Immature natural killer cell (primary cell): ENCODE data around the gene TLK1. TPM values are rescaled to one million over a fixed set of nuclear protein-coding genes. Genes with fewer than 3 reads are reported as not detected.

Experiments used
- DNase-seq, 3 donors: peaks; one replicate each; pipeline ENCODE4 v3.0.0; 2022; ENCODE audit warnings: mixed read lengths in 1 of 3
- H3K27ac Mint-ChIP-seq, 6 donors: one replicate each; pipeline ENCODE4 v1.8.0; 2020; ENCODE audit warnings: mixed read lengths in 6 of 6, mild to moderate bottlenecking in 5 of 6, inconsistent platforms in 4 of 6, moderate library complexity in 3 of 6
- H3K27me3 Mint-ChIP-seq, 3 donors: one replicate each; pipeline ENCODE4 v1.8.0; 2020 to 2021; ENCODE audit warnings: low read depth in 3 of 3, mild to moderate bottlenecking in 3 of 3, mixed read lengths in 3 of 3, moderate library complexity in 3 of 3, inconsistent platforms in 1 of 3
- H3K36me3 Mint-ChIP-seq, 3 donors: one replicate each; pipeline ENCODE4 v1.8.0; 2020; ENCODE audit warnings: mixed read lengths in 3 of 3, inconsistent platforms in 2 of 3, mild to moderate bottlenecking in 2 of 3
- H3K4me1 Mint-ChIP-seq, 2 donors: one replicate each; pipeline ENCODE4 v1.8.0; 2020; ENCODE audit warnings: inconsistent platforms in 2 of 2, mild to moderate bottlenecking in 2 of 2, mixed read lengths in 2 of 2, moderate library complexity in 1 of 2
- H3K4me3 Mint-ChIP-seq, 5 donors: one replicate each; pipeline ENCODE4 v1.8.0; 2020; ENCODE audit warnings: mild to moderate bottlenecking in 5 of 5, mixed read lengths in 5 of 5, inconsistent platforms in 3 of 5, moderate library complexity in 3 of 5
- H3K9me3 Mint-ChIP-seq, 6 donors: one replicate each; pipeline ENCODE4 v1.8.0; 2020; ENCODE audit warnings: mild to moderate bottlenecking in 6 of 6, mixed read lengths in 6 of 6, inconsistent platforms in 4 of 6, moderate library complexity in 3 of 6
- polyA plus RNA-seq, 3 donors: library from polyadenylated mRNA; unstranded; fragments of 300-500 nt; fragmentation: Illumina TruSeq; gene quantifications; one replicate each; pipeline ENCODE4 v1.2.3, GENCODE V29; 2021

TLK1 gene
- polyA plus RNA-seq, 3 donors from 2014 or later: 6.9 to 53.1 (median 26.2) TPM

DNA sequence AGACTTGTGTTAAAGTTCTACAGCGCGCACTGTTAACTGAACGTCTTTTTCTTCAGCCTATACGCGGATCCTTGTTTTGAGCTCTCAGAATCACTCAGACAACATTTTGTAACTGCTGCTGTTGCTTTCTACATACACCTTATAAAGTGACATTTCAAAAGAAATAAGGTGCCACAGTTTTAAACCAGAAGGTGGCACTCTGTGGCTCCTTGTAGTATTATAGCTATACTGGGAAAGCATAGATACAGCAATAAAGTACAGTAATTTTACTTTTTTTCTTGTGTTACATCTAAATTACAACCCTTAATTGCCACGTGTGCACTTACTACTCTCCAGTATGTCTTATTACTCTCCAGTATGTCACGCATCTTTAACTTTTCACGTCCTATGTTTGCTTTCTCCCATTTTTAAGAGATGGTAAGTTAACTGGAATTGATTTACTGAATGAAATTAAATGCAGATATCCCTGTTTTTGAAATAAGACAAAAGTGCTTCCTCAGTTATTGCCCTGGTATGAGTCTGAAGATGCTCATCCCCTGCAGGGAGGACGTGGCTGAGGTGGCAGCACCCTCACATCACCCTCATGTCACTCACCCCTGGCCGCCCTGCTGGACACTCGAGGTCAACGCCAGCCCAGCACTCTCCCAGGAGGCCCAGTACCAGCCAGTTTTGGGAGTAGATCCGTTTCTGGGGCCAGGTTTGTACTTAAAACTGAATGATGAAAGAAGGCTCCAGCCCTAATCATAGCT, 193.9 kb downstream of the TLK1 start:
- Mint-ChIP-seq H3K27ac (peak overlapping the region in 2 of 6 donors; percentile 5 to 55), H3K27me3 (peaks cover 0 to 4% (median 2%) of the 10 kb centered on the region in 3 donors), H3K9me3 (no peaks in the 10 kb centered on the region), H3K4me1 (peaks cover 0 to 2% of the 10 kb centered on the region in 2 donors), H3K36me3 (peaks cover 7 to 42% (median 25%) of the 10 kb centered on the region in 3 donors), H3K4me3 (no peak overlapping the region)
- no peak for DNase-seq

DNA sequence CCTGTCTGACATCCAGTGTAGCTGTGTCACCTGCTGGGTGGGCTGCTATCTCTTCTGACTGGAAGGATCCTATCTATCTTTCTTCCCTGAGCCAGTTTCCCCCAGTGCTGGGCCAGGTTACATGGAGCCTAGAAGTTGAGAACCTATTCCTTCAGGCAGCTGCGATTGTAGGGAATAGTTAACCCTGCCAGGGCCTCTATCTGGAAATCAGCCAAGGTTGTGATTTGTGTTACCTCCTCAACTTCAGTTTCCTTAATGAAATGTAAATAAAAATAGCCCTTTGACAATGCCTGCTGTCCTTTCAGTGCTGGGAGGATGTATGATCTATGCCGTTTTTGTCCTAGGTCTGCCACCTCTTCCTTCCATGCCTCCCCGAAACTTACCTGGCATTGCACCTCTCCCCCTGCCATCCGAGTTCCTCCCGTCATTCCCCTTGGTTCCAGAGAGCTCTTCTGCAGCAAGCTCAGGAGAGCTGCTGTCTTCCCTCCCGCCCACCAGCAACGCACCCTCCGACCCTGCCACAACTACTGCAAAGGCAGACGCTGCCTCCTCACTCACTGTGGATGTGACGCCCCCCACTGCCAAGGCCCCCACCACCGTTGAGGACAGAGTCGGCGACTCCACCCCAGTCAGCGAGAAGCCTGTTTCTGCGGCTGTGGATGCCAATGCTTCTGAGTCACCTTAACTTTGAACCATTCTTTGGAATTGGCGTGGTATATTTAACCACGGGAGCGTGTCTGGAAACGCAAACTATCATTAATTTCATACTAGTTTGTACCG, 195.1 kb downstream of the TLK1 start:
- DNase-seq: no peak
- no peak overlapping the region for H3K4me3 Mint-ChIP-seq
- H3K36me3 Mint-ChIP-seq: peaks cover 7 to 45% (median 25%) of the 10 kb centered on the region in 3 donors
- H3K4me1 Mint-ChIP-seq: peaks cover 0 to 2% of the 10 kb centered on the region in 2 donors
- no peaks in the 10 kb centered on the region for H3K9me3 Mint-ChIP-seq
- H3K27me3 Mint-ChIP-seq: peaks cover 0 to 2% (median 2%) of the 10 kb centered on the region in 3 donors
- no peak overlapping the region for H3K27ac Mint-ChIP-seq

DNA sequence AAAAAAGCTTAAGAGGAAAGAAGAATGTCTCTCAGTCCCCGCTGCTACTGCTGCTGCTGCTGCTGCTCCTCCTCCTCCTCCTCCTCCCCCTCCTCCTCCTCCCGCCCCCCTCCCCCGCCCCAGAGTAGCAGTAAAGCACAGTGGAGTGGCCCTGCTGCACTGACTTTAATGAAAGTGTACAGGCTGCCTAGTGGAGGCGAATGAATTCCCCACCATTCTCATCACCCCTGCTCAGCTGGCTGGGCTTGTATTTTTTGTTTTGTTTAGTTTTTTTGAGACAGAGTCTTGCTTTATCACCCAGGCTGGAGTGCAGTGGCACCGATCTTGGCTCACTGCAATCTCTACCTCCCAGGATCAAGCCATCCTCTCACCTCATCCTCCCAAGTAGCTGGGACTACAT, 197.3 kb downstream of the TLK1 start:
- H3K36me3 Mint-ChIP-seq: peaks cover 7 to 53% (median 33%) of the 10 kb centered on the region in 3 donors

DNA sequence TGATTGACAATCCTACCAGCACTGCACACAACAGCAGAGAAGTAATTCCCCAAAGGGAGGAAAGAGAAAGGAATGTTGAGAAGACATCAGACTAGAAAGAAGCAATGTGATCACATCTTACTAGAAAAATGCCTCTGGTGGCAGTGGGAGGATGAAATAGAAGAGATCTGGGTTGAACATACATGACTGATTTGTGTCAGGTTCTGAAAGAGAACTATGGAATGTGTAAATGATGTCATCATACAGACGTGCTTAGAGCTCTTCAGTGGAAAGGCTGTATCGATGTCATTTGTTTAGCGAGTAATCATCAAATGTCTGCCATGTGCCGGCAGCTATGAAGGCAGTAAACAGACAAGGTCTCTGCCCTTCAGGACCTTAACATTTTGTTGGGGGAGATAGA, 206.8 kb downstream of the TLK1 start:
- H3K27me3 Mint-ChIP-seq: peaks cover 1 to 3% (median 2%) of the 10 kb centered on the region in 3 donors
- no peak for DNase-seq
- no peaks in the 10 kb centered on the region for H3K4me1 Mint-ChIP-seq
- no peaks in the 10 kb centered on the region for H3K9me3 Mint-ChIP-seq
- no peak overlapping the region for H3K4me3 Mint-ChIP-seq
- peak overlapping the region in 1 of 6 donors; percentile 1 for H3K27ac Mint-ChIP-seq
- H3K36me3 Mint-ChIP-seq: peaks cover 34 to 74% (median 46%) of the 10 kb centered on the region in 3 donors

More for the DNA sequence above, 197.3 kb downstream of the TLK1 start:
- no peaks in the 10 kb centered on the region for H3K9me3 Mint-ChIP-seq
- peaks cover 0 to 2% of the 10 kb centered on the region in 2 donors for H3K4me1 Mint-ChIP-seq
- no peak overlapping the region for H3K4me3 Mint-ChIP-seq
- no peak overlapping the region for H3K27ac Mint-ChIP-seq
- H3K27me3 Mint-ChIP-seq: peaks cover 0 to 2% (median 0%) of the 10 kb centered on the region in 3 donors
- DNase-seq: no peak

DNA sequence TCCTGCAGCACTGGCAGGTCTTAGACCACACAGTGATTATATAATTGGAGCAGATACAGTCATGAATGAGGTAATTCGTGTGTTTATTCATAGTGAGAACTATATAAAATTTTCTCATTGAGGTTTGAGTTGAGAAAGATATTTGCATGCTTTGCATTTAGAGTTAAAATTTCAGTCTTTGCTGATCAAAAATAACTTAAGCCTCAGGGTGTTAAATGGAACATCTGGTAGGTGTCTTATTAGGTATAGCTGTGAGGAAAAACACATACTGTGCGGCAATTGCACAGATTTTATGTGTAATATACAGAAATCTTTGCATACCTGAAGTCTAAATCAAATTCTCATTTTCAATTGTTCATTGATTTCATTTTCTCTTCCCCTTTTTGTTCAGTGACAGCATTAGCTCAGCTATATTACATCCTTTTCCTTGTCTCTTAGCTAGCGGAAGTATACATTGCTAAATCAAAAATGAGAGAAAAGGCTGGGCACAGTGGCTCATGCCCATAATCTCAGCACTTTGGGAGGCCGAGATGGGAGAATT, 210.4 kb downstream of the TLK1 start:
- H3K36me3 Mint-ChIP-seq: peaks cover 29 to 51% (median 37%) of the 10 kb centered on the region in 3 donors
- no peak overlapping the region for H3K4me3 Mint-ChIP-seq
- peaks cover 1 to 3% (median 2%) of the 10 kb centered on the region in 3 donors for H3K27me3 Mint-ChIP-seq
- DNase-seq: no peak
- H3K27ac Mint-ChIP-seq: peak overlapping the region in 1 of 6 donors; percentile 49
- peaks cover 7 to 9% of the 10 kb centered on the region in 2 donors for H3K4me1 Mint-ChIP-seq
- H3K9me3 Mint-ChIP-seq: no peaks in the 10 kb centered on the region

DNA sequence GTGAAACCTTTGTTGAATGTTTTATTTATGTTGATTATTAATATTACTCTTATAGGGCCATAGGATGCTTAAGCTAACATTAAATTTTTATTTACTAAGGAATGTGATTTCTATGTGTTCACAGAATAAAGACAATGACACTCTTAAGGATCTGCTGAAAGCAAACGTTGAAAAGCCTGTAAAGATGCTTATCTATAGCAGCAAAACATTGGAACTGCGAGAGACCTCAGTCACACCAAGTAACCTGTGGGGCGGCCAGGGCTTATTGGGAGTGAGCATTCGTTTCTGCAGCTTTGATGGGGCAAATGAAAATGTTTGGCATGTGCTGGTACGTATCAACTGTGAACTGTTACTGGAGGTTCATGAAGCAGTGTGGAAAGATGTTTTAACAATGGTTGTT, 211.3 kb downstream of the TLK1 start:
- Mint-ChIP-seq H3K27ac (no peak overlapping the region), H3K4me1 (peaks cover 13 to 18% of the 10 kb centered on the region in 2 donors), H3K27me3 (peaks cover 1 to 3% (median 2%) of the 10 kb centered on the region in 3 donors), H3K36me3 (peaks cover 21 to 42% (median 30%) of the 10 kb centered on the region in 3 donors), H3K9me3 (no peaks in the 10 kb centered on the region), H3K4me3 (no peak overlapping the region)
- DNase-seq: no peak

DNA sequence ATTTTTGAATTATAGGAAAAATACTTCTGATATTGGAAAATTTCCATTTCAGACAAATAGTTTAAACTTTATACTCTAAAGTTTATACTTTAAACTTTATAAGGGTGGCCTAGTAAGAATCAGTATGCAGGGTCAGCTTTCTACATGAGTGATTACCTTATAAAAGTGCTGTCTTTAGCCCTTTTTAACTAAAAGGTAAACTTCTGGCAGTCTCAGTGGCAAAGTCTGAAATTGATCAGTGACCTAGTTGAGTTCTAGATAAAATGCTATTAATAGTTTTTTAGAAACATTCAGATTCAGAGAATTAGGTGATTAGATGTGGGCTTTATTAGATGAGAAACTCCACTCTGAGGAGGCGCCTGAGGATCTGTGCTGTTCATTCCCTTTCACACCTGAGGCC, 216.1 kb downstream of the TLK1 start:
- H3K4me3 Mint-ChIP-seq: no peak overlapping the region
- H3K36me3 Mint-ChIP-seq: peaks cover 0 to 3% (median 2%) of the 10 kb centered on the region in 3 donors
- H3K27ac Mint-ChIP-seq: no peak overlapping the region
- H3K4me1 Mint-ChIP-seq: peaks cover 40 to 64% of the 10 kb centered on the region in 2 donors
- H3K27me3 Mint-ChIP-seq: peaks cover 0 to 2% (median 0%) of the 10 kb centered on the region in 3 donors
- no peak for DNase-seq
- H3K9me3 Mint-ChIP-seq: no peaks in the 10 kb centered on the region

DNA sequence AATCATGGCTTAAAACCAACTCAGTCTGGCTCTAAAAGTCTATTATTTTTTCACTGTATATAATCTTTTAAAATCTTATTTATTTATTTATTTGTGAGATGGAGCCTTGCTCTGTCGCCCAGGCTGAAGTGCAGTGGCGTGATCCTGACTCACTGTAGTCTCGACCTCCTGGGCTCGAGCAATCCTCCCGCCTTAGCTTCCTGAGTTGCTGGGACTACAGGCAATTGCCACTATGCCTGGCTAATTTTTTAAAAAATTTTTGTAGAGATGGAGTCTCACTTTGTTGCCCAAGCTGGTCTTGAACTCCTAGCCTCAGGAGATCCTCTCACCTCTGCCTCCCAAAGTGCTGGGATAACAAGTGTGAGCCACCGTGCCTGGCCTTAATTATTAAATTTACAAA, 217.1 kb downstream of the TLK1 start:
- H3K27ac Mint-ChIP-seq: no peak overlapping the region
- H3K9me3 Mint-ChIP-seq: no peaks in the 10 kb centered on the region
- H3K4me3 Mint-ChIP-seq: no peak overlapping the region
- DNase-seq: no peak
- H3K36me3 Mint-ChIP-seq: no peaks in the 10 kb centered on the region
- peaks cover 47 to 73% of the 10 kb centered on the region in 2 donors for H3K4me1 Mint-ChIP-seq
- peaks cover 0 to 2% (median 1%) of the 10 kb centered on the region in 3 donors for H3K27me3 Mint-ChIP-seq

DNA sequence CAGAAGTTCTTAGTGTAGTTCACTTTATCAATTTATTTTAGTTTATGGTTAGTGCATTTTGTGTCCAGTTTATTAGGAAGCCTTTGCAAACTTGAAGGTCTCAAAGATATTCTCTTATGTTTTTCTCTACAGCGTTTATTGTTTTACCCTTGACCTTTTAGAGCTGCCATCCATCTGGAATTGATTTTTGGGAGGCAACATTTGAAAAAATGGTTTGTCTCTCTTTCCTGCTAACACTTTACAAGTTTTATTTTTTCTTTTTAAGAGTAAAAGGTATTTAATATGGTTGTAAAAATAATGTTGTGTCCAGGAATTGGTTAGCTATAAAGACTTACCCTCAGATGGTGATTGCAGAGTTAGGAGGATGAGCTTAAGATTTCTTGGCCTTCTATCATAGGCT, 217.7 kb downstream of the TLK1 start:
- Mint-ChIP-seq H3K9me3 (no peaks in the 10 kb centered on the region), H3K4me3 (no peak overlapping the region), H3K27ac (no peak overlapping the region), H3K4me1 (peaks cover 50 to 79% of the 10 kb centered on the region in 2 donors), H3K36me3 (no peaks in the 10 kb centered on the region), H3K27me3 (peaks cover 0 to 2% (median 2%) of the 10 kb centered on the region in 3 donors)
- DNase-seq: no peak

DNA sequence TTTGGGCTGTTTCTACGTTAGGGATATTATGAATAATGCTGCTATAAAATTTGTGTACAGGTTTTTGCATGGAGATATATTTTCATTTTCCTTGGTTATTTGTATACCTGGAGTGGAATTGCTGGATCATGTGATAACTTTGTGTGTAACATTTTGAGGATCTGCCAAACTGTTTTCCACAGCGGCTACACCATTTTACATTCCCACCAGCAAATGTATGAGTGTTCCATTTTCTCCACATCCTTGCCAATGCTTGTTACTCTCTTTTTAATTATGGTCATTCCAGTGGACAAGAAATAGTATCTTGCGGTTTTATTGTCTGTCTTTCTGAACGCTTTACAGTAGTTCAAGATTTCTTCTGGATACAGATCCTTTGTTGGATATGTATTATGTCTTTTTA, 218.1 kb downstream of the TLK1 start:
- Mint-ChIP-seq H3K27ac (no peak overlapping the region), H3K4me3 (no peak overlapping the region), H3K36me3 (no peaks in the 10 kb centered on the region), H3K27me3 (peaks cover 0 to 2% (median 2%) of the 10 kb centered on the region in 3 donors), H3K4me1 (peaks cover 50 to 81% of the 10 kb centered on the region in 2 donors), H3K9me3 (no peaks in the 10 kb centered on the region)
- no peak for DNase-seq

Other genes starting within 250 kb of the TLK1 start
- 100 to 1,000 TPM in 1 of 3 donors, 10 to 100 TPM in 2; 64.9 to 101 (median 98.1) TPM for gene GORASP2, start 231.6 kb downstream of the TLK1 start, polyA plus RNA-seq